WTC11 (cell line): Measurements from ENCODE around the gene C10orf95. TPM values are rescaled to one million over a fixed set of nuclear protein-coding genes. Genes with fewer than 3 reads are reported as not detected.

Source experiments
- ATAC-seq: fragments of 200-7000 bp; cut with Tn5 transposase; 2 replicates; pipeline ENCODE4 v1.10.0; 2021; ENCODE audit warnings: mild to moderate bottlenecking, moderate library complexity
- CTCF ChIA-PET: fragments of 300-600 bp; sonication (Branson Sonifier 250); formaldehyde crosslinking; loops from one replicate; lab custom pipeline; 2021; ENCODE audit warnings: antibody characterized with exemption; lab: Charles Lee
- POLR2A ChIA-PET: fragments of 350-600 bp; sonication (Branson Sonifier 250); formaldehyde crosslinking; loops from one replicate; lab custom pipeline; 2021; ENCODE audit warnings: antibody characterized with exemption; lab: Charles Lee
- DNase-seq: peaks from one replicate; pipeline ENCODE4 v3.0.0; 2021; ENCODE audit warnings: low spot score
- H3K27ac Mint-ChIP-seq: 2 replicates; pipeline ENCODE4 v1.8.0; 2021; ENCODE audit warnings: mixed read lengths
- H3K27me3 Mint-ChIP-seq: 2 replicates; pipeline ENCODE4 v1.8.0; 2021; ENCODE audit warnings: low read depth, mild to moderate bottlenecking, moderate library complexity, mixed read lengths
- H3K36me3 Mint-ChIP-seq: 2 replicates; pipeline ENCODE4 v1.8.0; 2021; ENCODE audit warnings: mixed read lengths
- H3K4me1 Mint-ChIP-seq: 2 replicates; pipeline ENCODE4 v1.8.0; 2022; ENCODE audit warnings: mixed read lengths
- H3K4me3 Mint-ChIP-seq: 2 replicates; pipeline ENCODE4 v1.8.0; 2021; ENCODE audit warnings: mild to moderate bottlenecking, moderate library complexity, mixed read lengths
- H3K9me3 Mint-ChIP-seq: 2 replicates; pipeline ENCODE4 v1.8.0; 2021; ENCODE audit warnings: mixed read lengths
- CREM ChIP-seq: sonication (generic); formaldehyde crosslinking; IDR thresholded peaks from 2 replicates; pipeline ENCODE4 v1.8.1; 2022; ENCODE audit warnings: mild to moderate bottlenecking, missing genetic modification reagents, moderate library complexity
- ETV6 ChIP-seq: sonication (generic); formaldehyde crosslinking; IDR thresholded peaks from 2 replicates; pipeline ENCODE4 v1.8.1; 2022; ENCODE audit warnings: mild to moderate bottlenecking, missing genetic modification reagents
- GTF2I ChIP-seq: fragments of 250-450 bp; sonication (Bioruptor Pico); conservative IDR thresholded peaks from 2 replicates; pipeline ENCODE4 v1.4.0; 2021; ENCODE audit warnings: mild to moderate bottlenecking
- MYBL2 ChIP-seq: sonication (generic); formaldehyde crosslinking; IDR thresholded peaks from 2 replicates; pipeline ENCODE4 v1.8.1; 2023; ENCODE audit warnings: mild to moderate bottlenecking, moderate library complexity, missing genetic modification reagents
- NFE2L1 ChIP-seq: sonication (generic); formaldehyde crosslinking; IDR thresholded peaks from 2 replicates; pipeline ENCODE4 v1.8.1; 2023; ENCODE audit warnings: missing genetic modification reagents
- SP1 ChIP-seq: sonication (generic); formaldehyde crosslinking; conservative IDR thresholded peaks from 2 replicates; pipeline ENCODE4 v1.8.1; 2022; ENCODE audit warnings: missing genetic modification reagents
- TP53 ChIP-seq: sonication (generic); formaldehyde crosslinking; IDR thresholded peaks from 2 replicates; pipeline ENCODE4 v1.8.1; 2023; ENCODE audit warnings: mild to moderate bottlenecking, missing genetic modification reagents
- ZNF232 ChIP-seq: sonication (generic); formaldehyde crosslinking; IDR thresholded peaks from 2 replicates; pipeline ENCODE4 v1.8.0; 2022; ENCODE audit warnings: mild to moderate bottlenecking, missing genetic modification reagents
- total RNA-seq: library from RNA; stranded (reverse); gene quantifications from 3 replicates; pipeline ENCODE4 v1.2.3, GENCODE V29; 2021
- TF ChIP-seq, protein P1 (sequence below): sonication (generic); formaldehyde crosslinking; IDR thresholded peaks from 2 replicates; pipeline ENCODE4 v1.8.0; 2022; ENCODE audit warnings: mild to moderate bottlenecking, missing genetic modification reagents
- TF ChIP-seq, protein P2 (sequence below): sonication (generic); formaldehyde crosslinking; IDR thresholded peaks from 2 replicates; pipeline ENCODE4 v1.8.0; 2022; ENCODE audit warnings: mild to moderate bottlenecking, missing genetic modification reagents
- TF ChIP-seq, protein P3 (sequence below): fragments of 250-450 bp; sonication (Bioruptor Pico); IDR thresholded peaks from 2 replicates; pipeline ENCODE4 v1.9.0; 2021; ENCODE audit warnings: moderate library complexity, mild to moderate bottlenecking, inconsistent platforms, borderline replicate concordance
- TF ChIP-seq, protein P4 (sequence below): sonication (generic); formaldehyde crosslinking; IDR thresholded peaks from 2 replicates; pipeline ENCODE4 v1.8.0; 2023; ENCODE audit warnings: mild to moderate bottlenecking, missing genetic modification reagents
- TF ChIP-seq, protein P5 (sequence below): sonication (generic); formaldehyde crosslinking; IDR thresholded peaks from 2 replicates; pipeline ENCODE4 v1.8.1; 2023; ENCODE audit warnings: mild to moderate bottlenecking, moderate library complexity, missing genetic modification reagents
- TF ChIP-seq, protein P6 (sequence below): sonication (generic); formaldehyde crosslinking; IDR thresholded peaks from 2 replicates; pipeline ENCODE4 v1.8.1; 2022; ENCODE audit warnings: mild to moderate bottlenecking, missing genetic modification reagents, moderate library complexity, borderline replicate concordance
- TF ChIP-seq, protein P7 (sequence below): sonication (generic); formaldehyde crosslinking; IDR thresholded peaks from 2 replicates; pipeline ENCODE4 v1.8.1; 2022; ENCODE audit warnings: mild to moderate bottlenecking, moderate library complexity, missing genetic modification reagents

Gene C10orf95
- total RNA-seq, 1 experiment from 2014 or later = 0.96 TPM

DNA sequence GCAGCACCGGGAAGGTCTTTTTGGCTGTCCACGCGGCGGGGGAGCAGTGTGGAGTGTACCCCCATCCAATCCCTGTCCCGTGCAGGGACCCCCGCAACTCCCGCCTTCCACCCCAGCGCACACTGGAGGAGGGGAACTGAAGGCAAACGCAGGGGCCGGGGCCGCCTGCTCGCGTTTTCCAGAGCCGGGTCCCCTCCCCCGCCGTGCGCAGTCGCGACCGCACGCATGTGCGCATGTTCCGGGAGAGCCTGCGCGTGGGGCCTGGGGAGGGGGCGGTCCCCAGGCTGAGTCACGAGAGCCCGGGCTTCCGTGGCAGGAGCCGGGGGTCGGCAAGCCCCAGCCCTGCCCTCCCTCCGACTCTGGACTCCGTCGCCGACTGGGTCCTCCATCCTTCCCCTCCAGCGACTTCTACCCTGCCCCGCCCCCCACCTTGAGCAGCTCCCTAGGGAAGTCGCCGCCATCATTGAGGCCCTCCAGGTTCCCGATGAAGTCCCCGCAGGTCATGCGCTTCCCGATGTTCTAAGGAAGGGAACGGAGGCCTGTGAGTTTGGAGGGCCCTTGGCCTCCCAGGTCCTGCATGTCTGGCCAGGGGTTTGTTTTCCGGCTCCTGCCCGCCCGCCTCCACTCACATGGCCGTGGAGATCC lies 40.8 kb downstream of the C10orf95 start:
- peak; percentile 43 for ATAC-seq
- H3K4me1 Mint-ChIP-seq = peaks cover 30% of the 10 kb centered on the region
- ChIA-PET CTCF (interaction anchor here (0.6 to 5.5 kb wide), 15 partner anchors 11 to 654 kb away, joined by 3 to 61 read pairs (median 6); partner anchors contain the start of genes CUEDC2, FBXL15 and NFKB2), POLR2A (interaction anchor here (1.1 to 1.7 kb wide), 4 partner anchors 11 to 51 kb away, joined by 3 to 9 read pairs (median 4); partner anchors contain the start of genes CUEDC2 and FBXL15)
- H3K36me3 Mint-ChIP-seq = no peaks in the 10 kb centered on the region
- H3K9me3 Mint-ChIP-seq = no peaks in the 10 kb centered on the region
- H3K4me3 Mint-ChIP-seq = peak overlapping the region; percentile 69
- DNase-seq = peak; percentile 61
- H3K27me3 Mint-ChIP-seq = peaks cover 67% of the 10 kb centered on the region
- no peak overlapping the region for H3K27ac Mint-ChIP-seq
- TF ChIP-seq CREM (CRISPR knock-in tag) = no peak
- 0 out of 2 replicates have a peak, but pooled peaks have one; percentile 32 for TF ChIP-seq ZNF232 (CRISPR knock-in tag)
- TF ChIP-seq, protein P1, sequence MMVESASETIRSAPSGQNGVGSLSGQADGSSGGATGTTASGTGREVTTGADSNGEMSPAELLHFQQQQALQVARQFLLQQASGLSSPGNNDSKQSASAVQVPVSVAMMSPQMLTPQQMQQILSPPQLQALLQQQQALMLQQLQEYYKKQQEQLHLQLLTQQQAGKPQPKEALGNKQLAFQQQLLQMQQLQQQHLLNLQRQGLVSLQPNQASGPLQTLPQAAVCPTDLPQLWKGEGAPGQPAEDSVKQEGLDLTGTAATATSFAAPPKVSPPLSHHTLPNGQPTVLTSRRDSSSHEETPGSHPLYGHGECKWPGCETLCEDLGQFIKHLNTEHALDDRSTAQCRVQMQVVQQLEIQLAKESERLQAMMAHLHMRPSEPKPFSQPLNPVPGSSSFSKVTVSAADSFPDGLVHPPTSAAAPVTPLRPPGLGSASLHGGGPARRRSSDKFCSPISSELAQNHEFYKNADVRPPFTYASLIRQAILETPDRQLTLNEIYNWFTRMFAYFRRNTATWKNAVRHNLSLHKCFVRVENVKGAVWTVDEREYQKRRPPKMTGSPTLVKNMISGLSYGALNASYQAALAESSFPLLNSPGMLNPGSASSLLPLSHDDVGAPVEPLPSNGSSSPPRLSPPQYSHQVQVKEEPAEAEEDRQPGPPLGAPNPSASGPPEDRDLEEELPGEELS (CRISPR knock-in tag) = no peak
- TF ChIP-seq, protein P2, sequence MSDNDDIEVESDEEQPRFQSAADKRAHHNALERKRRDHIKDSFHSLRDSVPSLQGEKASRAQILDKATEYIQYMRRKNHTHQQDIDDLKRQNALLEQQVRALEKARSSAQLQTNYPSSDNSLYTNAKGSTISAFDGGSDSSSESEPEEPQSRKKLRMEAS (CRISPR knock-in tag) = peak; percentile 72; the same call in 1 of the 2 replicates
- TF ChIP-seq, protein P3, sequence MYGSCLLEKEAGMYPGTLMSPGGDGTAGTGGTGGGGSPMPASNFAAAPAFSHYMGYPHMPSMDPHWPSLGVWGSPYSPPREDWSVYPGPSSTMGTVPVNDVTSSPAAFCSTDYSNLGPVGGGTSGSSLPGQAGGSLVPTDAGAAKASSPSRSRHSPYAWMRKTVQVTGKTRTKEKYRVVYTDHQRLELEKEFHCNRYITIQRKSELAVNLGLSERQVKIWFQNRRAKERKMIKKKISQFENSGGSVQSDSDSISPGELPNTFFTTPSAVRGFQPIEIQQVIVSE (CRISPR knock-in tag) = no peak
- 0 out of 2 replicates have a peak, but pooled peaks have one; percentile 52 for TF ChIP-seq TP53
- TF ChIP-seq ETV6 (CRISPR knock-in tag) = 0 out of 2 replicates have a peak, but pooled peaks have one; percentile 26
- TF ChIP-seq GTF2I (CRISPR knock-in tag) = no peak
- TF ChIP-seq NFE2L1 (CRISPR knock-in tag) = no peak
- TF ChIP-seq, protein P4, sequence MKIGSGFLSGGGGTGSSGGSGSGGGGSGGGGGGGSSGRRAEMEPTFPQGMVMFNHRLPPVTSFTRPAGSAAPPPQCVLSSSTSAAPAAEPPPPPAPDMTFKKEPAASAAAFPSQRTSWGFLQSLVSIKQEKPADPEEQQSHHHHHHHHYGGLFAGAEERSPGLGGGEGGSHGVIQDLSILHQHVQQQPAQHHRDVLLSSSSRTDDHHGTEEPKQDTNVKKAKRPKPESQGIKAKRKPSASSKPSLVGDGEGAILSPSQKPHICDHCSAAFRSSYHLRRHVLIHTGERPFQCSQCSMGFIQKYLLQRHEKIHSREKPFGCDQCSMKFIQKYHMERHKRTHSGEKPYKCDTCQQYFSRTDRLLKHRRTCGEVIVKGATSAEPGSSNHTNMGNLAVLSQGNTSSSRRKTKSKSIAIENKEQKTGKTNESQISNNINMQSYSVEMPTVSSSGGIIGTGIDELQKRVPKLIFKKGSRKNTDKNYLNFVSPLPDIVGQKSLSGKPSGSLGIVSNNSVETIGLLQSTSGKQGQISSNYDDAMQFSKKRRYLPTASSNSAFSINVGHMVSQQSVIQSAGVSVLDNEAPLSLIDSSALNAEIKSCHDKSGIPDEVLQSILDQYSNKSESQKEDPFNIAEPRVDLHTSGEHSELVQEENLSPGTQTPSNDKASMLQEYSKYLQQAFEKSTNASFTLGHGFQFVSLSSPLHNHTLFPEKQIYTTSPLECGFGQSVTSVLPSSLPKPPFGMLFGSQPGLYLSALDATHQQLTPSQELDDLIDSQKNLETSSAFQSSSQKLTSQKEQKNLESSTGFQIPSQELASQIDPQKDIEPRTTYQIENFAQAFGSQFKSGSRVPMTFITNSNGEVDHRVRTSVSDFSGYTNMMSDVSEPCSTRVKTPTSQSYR (CRISPR knock-in tag) = peak; percentile 50; the same call in 1 of the 2 replicates
- TF ChIP-seq, protein P5, sequence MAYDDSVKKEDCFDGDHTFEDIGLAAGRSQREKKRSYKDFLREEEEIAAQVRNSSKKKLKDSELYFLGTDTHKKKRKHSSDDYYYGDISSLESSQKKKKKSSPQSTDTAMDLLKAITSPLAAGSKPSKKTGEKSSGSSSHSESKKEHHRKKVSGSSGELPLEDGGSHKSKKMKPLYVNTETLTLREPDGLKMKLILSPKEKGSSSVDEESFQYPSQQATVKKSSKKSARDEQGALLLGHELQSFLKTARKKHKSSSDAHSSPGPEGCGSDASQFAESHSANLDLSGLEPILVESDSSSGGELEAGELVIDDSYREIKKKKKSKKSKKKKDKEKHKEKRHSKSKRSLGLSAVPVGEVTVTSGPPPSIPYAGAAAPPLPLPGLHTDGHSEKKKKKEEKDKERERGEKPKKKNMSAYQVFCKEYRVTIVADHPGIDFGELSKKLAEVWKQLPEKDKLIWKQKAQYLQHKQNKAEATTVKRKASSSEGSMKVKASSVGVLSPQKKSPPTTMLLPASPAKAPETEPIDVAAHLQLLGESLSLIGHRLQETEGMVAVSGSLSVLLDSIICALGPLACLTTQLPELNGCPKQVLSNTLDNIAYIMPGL (CRISPR knock-in tag) = peak; percentile 31; the same call in 1 of the 2 replicates
- TF ChIP-seq, protein P6, sequence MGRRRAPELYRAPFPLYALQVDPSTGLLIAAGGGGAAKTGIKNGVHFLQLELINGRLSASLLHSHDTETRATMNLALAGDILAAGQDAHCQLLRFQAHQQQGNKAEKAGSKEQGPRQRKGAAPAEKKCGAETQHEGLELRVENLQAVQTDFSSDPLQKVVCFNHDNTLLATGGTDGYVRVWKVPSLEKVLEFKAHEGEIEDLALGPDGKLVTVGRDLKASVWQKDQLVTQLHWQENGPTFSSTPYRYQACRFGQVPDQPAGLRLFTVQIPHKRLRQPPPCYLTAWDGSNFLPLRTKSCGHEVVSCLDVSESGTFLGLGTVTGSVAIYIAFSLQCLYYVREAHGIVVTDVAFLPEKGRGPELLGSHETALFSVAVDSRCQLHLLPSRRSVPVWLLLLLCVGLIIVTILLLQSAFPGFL (CRISPR knock-in tag) = no peak
- TF ChIP-seq, protein P7, sequence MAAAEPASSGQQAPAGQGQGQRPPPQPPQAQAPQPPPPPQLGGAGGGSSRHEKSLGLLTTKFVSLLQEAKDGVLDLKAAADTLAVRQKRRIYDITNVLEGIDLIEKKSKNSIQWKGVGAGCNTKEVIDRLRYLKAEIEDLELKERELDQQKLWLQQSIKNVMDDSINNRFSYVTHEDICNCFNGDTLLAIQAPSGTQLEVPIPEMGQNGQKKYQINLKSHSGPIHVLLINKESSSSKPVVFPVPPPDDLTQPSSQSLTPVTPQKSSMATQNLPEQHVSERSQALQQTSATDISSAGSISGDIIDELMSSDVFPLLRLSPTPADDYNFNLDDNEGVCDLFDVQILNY (CRISPR knock-in tag) = 0 out of 2 replicates have a peak, but pooled peaks have one; percentile 22
- TF ChIP-seq SP1 (CRISPR knock-in tag) = 0 out of 2 replicates have a peak, but pooled peaks have one; percentile 10
- TF ChIP-seq MYBL2 (CRISPR knock-in tag) = no peak
- TF ChIP-seq, all 79 proteins: peak for 8
